IMR-90 (cell line): ENCODE results near the gene PTPN7. TPM values are rescaled to one million over a fixed set of nuclear protein-coding genes. Genes with fewer than 3 reads are reported as not detected.

Experiments
- ATAC-seq: fragments of 200-7000 bp; cut with Tn5 transposase; 2 replicates; pipeline ENCODE4 v1.9.1; 2020; ENCODE audit warnings: low read depth, mild to moderate bottlenecking, moderate library complexity
- BruUV-seq: library from RNA; stranded (reverse); fragments of 400-500 nt; replicated peaks from 2 replicates; lab custom pipeline; 2021; lab: Mats Ljungman, UMichigan
- CTCF ChIA-PET: fragments of 300-600 bp; formaldehyde crosslinking; extraction: SDS; loops from one replicate; lab custom pipeline; 2021; ENCODE audit warnings: antibody characterized with exemption; lab: Yijun Ruan, JAX
- POLR2A ChIA-PET: fragments of 300-600 bp; sonication (Branson Sonifier 250); formaldehyde crosslinking; loops from one replicate; lab custom pipeline; 2022; ENCODE audit warnings: antibody characterized with exemption; ENCODE audit not compliant: unreplicated experiment; lab: Charles Lee
- DNase-seq: peaks from one replicate; pipeline ENCODE4 v3.0.0; 2013
- H2AFZ ChIP-seq: replicated peaks from 2 replicates; pipeline ENCODE3; 2013; ENCODE audit warnings: low read length, mild to moderate bottlenecking; ENCODE audit not compliant: poor library complexity
- H2AK5ac ChIP-seq: 2 replicates; pipeline ENCODE4 v1.6.1; 2013; ENCODE audit warnings: low read depth, low read length, inconsistent platforms
- H2AK9ac ChIP-seq: replicated peaks from 2 replicates; pipeline ENCODE3; 2013; ENCODE audit warnings: mild to moderate bottlenecking, low read depth, low read length, moderate library complexity; ENCODE audit not compliant: poor library complexity
- H2BK120ac ChIP-seq: 2 replicates; pipeline ENCODE4 v1.6.1; 2013; ENCODE audit warnings: low read depth, low read length, inconsistent platforms
- H2BK15ac ChIP-seq: 3 replicates; pipeline ENCODE4 v1.6.1; 2013; ENCODE audit warnings: low read depth, low read length, inconsistent platforms
- H2BK20ac ChIP-seq: 2 replicates; pipeline ENCODE4 v1.6.1; 2013; ENCODE audit warnings: low read depth, mild to moderate bottlenecking, inconsistent platforms, low read length, moderate library complexity
- H2BK5ac ChIP-seq: 2 replicates; pipeline ENCODE4 v1.6.1; 2013; ENCODE audit warnings: mild to moderate bottlenecking, low read depth, low read length, inconsistent platforms; ENCODE audit not compliant: poor library complexity, severe bottlenecking
- H3K14ac ChIP-seq: replicated peaks from 2 replicates; pipeline ENCODE4 v1.6.1; 2013; ENCODE audit warnings: low read depth, low read length, inconsistent platforms
- H3K18ac ChIP-seq: 2 replicates; pipeline ENCODE4 v1.6.1; 2013; ENCODE audit warnings: low read depth, low read length, control low read depth
- H3K23ac ChIP-seq: 2 replicates; pipeline ENCODE4 v1.6.1; 2013; ENCODE audit warnings: low read depth, low read length, inconsistent platforms
- H3K27ac ChIP-seq: 2 replicates; pipeline ENCODE4 v1.5.1; 2013; ENCODE audit warnings: mild to moderate bottlenecking, control low read depth, low read length; ENCODE audit not compliant: insufficient read depth
- H3K27me3 ChIP-seq: 2 replicates; pipeline ENCODE4 v1.6.1; 2013; ENCODE audit warnings: low read length; ENCODE audit not compliant: control insufficient read depth, insufficient read depth
- H3K36me3 ChIP-seq: 2 replicates; pipeline ENCODE4 v1.6.1; 2013; ENCODE audit warnings: low read length, mixed read lengths; ENCODE audit not compliant: control insufficient read depth, insufficient read depth
- H3K4ac ChIP-seq: 2 replicates; pipeline ENCODE4 v1.6.1; 2013; ENCODE audit warnings: low read depth, low read length, inconsistent platforms
- H3K4me1 ChIP-seq: 2 replicates; pipeline ENCODE4 v1.6.1; 2013; ENCODE audit warnings: low read length, mixed read lengths; ENCODE audit not compliant: control insufficient read depth, insufficient read depth
- H3K4me2 ChIP-seq: 2 replicates; pipeline ENCODE4 v1.6.1; 2013; ENCODE audit warnings: low read depth, mild to moderate bottlenecking, control low read depth, low read length, moderate library complexity
- H3K4me3 ChIP-seq: 2 replicates; pipeline ENCODE4 v1.5.1; 2013; ENCODE audit warnings: low read depth, mild to moderate bottlenecking, control low read depth, low read length, moderate library complexity; ENCODE audit not compliant: insufficient read depth
- H3K56ac ChIP-seq: 2 replicates; pipeline ENCODE4 v1.6.1; 2013; ENCODE audit warnings: low read length, inconsistent platforms; ENCODE audit not compliant: insufficient read depth; ENCODE audit errors: extremely low read depth
- H3K79me1 ChIP-seq, 2 experiments: 2 replicates each; pipeline ENCODE4 v1.6.1; 2013; ENCODE audit warnings: low read length in 2 of 2, inconsistent platforms in 1 of 2, low read depth in 1 of 2
- H3K9ac ChIP-seq: 2 replicates; pipeline ENCODE4 v1.6.1; 2013; ENCODE audit warnings: low read depth, low read length, control low read depth
- H3K9me1 ChIP-seq: 2 replicates; pipeline ENCODE4 v1.6.1; 2013; ENCODE audit warnings: low read length, inconsistent platforms; ENCODE audit not compliant: insufficient read depth
- H3K9me3 ChIP-seq: 2 replicates; pipeline ENCODE4 v1.6.1; 2013; ENCODE audit warnings: low read length; ENCODE audit not compliant: control insufficient read depth, insufficient read depth
- H4K20me1 ChIP-seq: 2 replicates; pipeline ENCODE4 v1.6.1; 2013; ENCODE audit warnings: low read length, inconsistent platforms; ENCODE audit not compliant: insufficient read depth
- H4K5ac ChIP-seq: 2 replicates; pipeline ENCODE4 v1.6.1; 2013; ENCODE audit warnings: mild to moderate bottlenecking, low read depth, low read length, control low read depth
- H4K8ac ChIP-seq, 2 experiments: 2 replicates each; pipeline ENCODE4 v1.6.1; 2013; ENCODE audit warnings: low read depth in 2 of 2, low read length in 2 of 2, control low read depth in 1 of 2, inconsistent platforms in 1 of 2
- H4K91ac ChIP-seq: 2 replicates; pipeline ENCODE4 v1.6.1; 2013; ENCODE audit warnings: low read depth, low read length, inconsistent platforms; ENCODE audit not compliant: insufficient read depth
- CHD1 ChIP-seq: IDR thresholded peaks from 2 replicates; pipeline ENCODE4 v1.6.1; 2012; ENCODE audit warnings: low read depth, low read length, improper control_type of control experiment
- FOS ChIP-seq: fragments of 150-350 bp; IDR thresholded peaks from 2 replicates; pipeline ENCODE4 v1.6.1; 2016; ENCODE audit warnings: low read depth, low read length
- MAFK ChIP-seq: IDR thresholded peaks from 2 replicates; pipeline ENCODE4 v1.6.1; 2012; ENCODE audit warnings: low read depth, low read length, improper control_type of control experiment
- MAZ ChIP-seq: IDR thresholded peaks from 2 replicates; pipeline ENCODE4 v1.6.1; 2012; ENCODE audit warnings: low read depth, mild to moderate bottlenecking, low read length, improper control_type of control experiment, moderate library complexity, borderline replicate concordance
- MXI1 ChIP-seq: IDR thresholded peaks from 2 replicates; pipeline ENCODE4 v1.6.1; 2012; ENCODE audit warnings: low read depth, mild to moderate bottlenecking, low read length, moderate library complexity, borderline replicate concordance
- NFE2L2 ChIP-seq: fragments of 150-350 bp; IDR thresholded peaks from 2 replicates; pipeline ENCODE4 v1.6.1; 2016; ENCODE audit warnings: low read depth, mild to moderate bottlenecking, low read length
- RAD21 ChIP-seq: IDR thresholded peaks from 2 replicates; pipeline ENCODE4 v1.6.1; 2012; ENCODE audit warnings: low read length, improper control_type of control experiment
- RCOR1 ChIP-seq: IDR thresholded peaks from 2 replicates; pipeline ENCODE4 v1.6.1; 2012; ENCODE audit warnings: mild to moderate bottlenecking, low read length, improper control_type of control experiment; ENCODE audit not compliant: insufficient replicate concordance
- SMC3 ChIP-seq: fragments of 150-350 bp; IDR thresholded peaks from 2 replicates; pipeline ENCODE4 v1.6.1; 2016; ENCODE audit warnings: low read depth, mild to moderate bottlenecking, antibody characterized with exemption, low read length, moderate library complexity
- whole genome bisulfite sequencing, 2 experiments: methylation state at CpG; one replicate each; pipeline versions ENCODE4 v1.1.5 to v1.1.7; 2013; ENCODE audit warnings: missing lambda C conversion rate in 2 of 2; ENCODE audit not compliant: insufficient read length in 1 of 2; ENCODE audit errors: extremely low coverage in 2 of 2; 5-methylcytosine and 5-hydroxymethylcytosine counted together
- dilution Hi-C: fragments of 300-500 bp; cut with HindIII; formaldehyde crosslinking; loops from one replicate; pipeline ENCODE4 v1.14.3; 2018; ENCODE audit warnings: low sequenced_read_pairs; ENCODE audit not compliant: unreplicated experiment
- in situ Hi-C: fragments of 300-500 bp; cut with MboI; formaldehyde crosslinking; loops from 3 replicates; pipeline ENCODE4 v1.14.3; 2019; ENCODE audit warnings: low sequenced_read_pairs, inconsistent platforms, mixed read lengths
- intact Hi-C: fragments of 100-400 bp; cut with micrococcal nuclease; formaldehyde crosslinking; loops from 2 replicates; pipeline ENCODE4 v1.10.0; 2022
- polyA plus RNA-seq, 3 experiments: library from polyadenylated mRNA; depleted of rRNA; stranded (reverse); fragments of >200 nt; gene quantifications; 2 replicates each; pipeline ENCODE4 v1.2.3, GENCODE V29; 2012; ENCODE audit warnings: low replicate concordance in 1 of 3
- total RNA-seq: library from RNA; depleted of rRNA; stranded (reverse); fragments of >200 nt; gene quantifications from 2 replicates; pipeline ENCODE4 v1.2.3, GENCODE V29; 2012
- TF ChIP-seq, protein P1 (sequence below): conservative IDR thresholded peaks from 2 replicates; pipeline ENCODE4 v1.5.1; 2012; ENCODE audit warnings: mild to moderate bottlenecking, low read depth, low read length, improper control_type of control experiment
- TF ChIP-seq, protein P2 (sequence below): fragments of 150-350 bp; IDR thresholded peaks from 2 replicates; pipeline ENCODE4 v1.6.1; 2016; ENCODE audit warnings: low read depth, mild to moderate bottlenecking, low read length, moderate library complexity, borderline replicate concordance

Gene PTPN7
- total and polyA plus RNA-seq, 2 of the 4 experiments (the other 2 are of a cell fraction): 0.05 TPM; not detected in 1

DNA sequence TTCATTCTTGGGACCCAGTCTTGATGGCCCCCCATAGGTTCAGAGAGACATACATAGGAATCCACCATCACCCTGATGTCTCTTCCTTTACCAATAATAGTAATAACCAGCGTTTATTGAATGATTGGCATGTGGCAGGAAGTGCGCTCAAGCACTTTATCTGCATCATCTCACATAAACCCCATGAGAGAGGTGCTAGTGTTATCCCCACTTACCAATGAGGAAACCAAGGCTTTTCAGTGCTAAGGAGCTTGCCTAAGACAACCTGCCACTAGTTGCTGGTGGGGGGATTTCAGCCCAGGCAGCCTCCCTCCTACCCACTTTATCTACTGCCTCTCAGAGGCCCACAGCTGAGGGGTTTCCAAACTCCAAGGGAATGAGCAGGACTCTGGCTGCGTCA lies 40.9 kb upstream of the PTPN7 start:
- no peaks in the 10 kb centered on the region; the same call in 1 of the 2 replicates for H3K9me3 ChIP-seq
- H3K4me2 ChIP-seq: no peak overlapping the region
- DNase-seq (no peak), ATAC-seq (no peak)
- H3K23ac ChIP-seq: no peak overlapping the region
- CTCF ChIA-PET: interaction anchor here (1.6 kb wide), 1 partner anchor 12 kb away, joined by 5 read pairs; no protein-coding TSS in a partner anchor
- no peak overlapping the region for H2AK9ac ChIP-seq
- H3K9ac ChIP-seq: no peak overlapping the region
- H4K91ac ChIP-seq: no peak overlapping the region
- H3K36me3 ChIP-seq: no peaks in the 10 kb centered on the region
- no peak for TF ChIP-seq NFE2L2
- TF ChIP-seq MAZ: no peak
- no peak for TF ChIP-seq FOS
- no peak for TF ChIP-seq MXI1
- TF ChIP-seq, protein P1, sequence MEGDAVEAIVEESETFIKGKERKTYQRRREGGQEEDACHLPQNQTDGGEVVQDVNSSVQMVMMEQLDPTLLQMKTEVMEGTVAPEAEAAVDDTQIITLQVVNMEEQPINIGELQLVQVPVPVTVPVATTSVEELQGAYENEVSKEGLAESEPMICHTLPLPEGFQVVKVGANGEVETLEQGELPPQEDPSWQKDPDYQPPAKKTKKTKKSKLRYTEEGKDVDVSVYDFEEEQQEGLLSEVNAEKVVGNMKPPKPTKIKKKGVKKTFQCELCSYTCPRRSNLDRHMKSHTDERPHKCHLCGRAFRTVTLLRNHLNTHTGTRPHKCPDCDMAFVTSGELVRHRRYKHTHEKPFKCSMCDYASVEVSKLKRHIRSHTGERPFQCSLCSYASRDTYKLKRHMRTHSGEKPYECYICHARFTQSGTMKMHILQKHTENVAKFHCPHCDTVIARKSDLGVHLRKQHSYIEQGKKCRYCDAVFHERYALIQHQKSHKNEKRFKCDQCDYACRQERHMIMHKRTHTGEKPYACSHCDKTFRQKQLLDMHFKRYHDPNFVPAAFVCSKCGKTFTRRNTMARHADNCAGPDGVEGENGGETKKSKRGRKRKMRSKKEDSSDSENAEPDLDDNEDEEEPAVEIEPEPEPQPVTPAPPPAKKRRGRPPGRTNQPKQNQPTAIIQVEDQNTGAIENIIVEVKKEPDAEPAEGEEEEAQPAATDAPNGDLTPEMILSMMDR: no peak
- no peak for TF ChIP-seq CHD1
- TF ChIP-seq, protein P2, sequence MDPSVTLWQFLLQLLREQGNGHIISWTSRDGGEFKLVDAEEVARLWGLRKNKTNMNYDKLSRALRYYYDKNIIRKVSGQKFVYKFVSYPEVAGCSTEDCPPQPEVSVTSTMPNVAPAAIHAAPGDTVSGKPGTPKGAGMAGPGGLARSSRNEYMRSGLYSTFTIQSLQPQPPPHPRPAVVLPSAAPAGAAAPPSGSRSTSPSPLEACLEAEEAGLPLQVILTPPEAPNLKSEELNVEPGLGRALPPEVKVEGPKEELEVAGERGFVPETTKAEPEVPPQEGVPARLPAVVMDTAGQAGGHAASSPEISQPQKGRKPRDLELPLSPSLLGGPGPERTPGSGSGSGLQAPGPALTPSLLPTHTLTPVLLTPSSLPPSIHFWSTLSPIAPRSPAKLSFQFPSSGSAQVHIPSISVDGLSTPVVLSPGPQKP: no peak
- TF ChIP-seq RAD21: no peak
- no peak for TF ChIP-seq SMC3
- no peak for TF ChIP-seq RCOR1
- TF ChIP-seq MAFK: no peak
- H3K14ac ChIP-seq: no peak overlapping the region
- peaks cover 61% of the 10 kb centered on the region for H3K27me3 ChIP-seq
- in situ Hi-C loops (loop anchor here (5.0 kb wide), 1 partner anchor 111 kb away; no protein-coding TSS in a partner anchor), intact Hi-C loops (no loop called here), dilution Hi-C loops (no loop called here)
- no peak overlapping the region for H2BK20ac ChIP-seq
- H3K18ac ChIP-seq: no peak overlapping the region
- H3K79me1 ChIP-seq: no peaks in the 10 kb centered on the region
- no peak overlapping the region for H3K4me3 ChIP-seq
- no peak overlapping the region for H2BK15ac ChIP-seq
- H2AK5ac ChIP-seq: no peak overlapping the region
- H4K8ac ChIP-seq: no peak overlapping the region
- no peak overlapping the region for H2AFZ ChIP-seq
- no peaks in the 10 kb centered on the region for H3K9me1 ChIP-seq
- no peak overlapping the region for H2BK5ac ChIP-seq
- no peak overlapping the region for H3K56ac ChIP-seq
- no peak overlapping the region for H3K27ac ChIP-seq
- H4K5ac ChIP-seq: no peak overlapping the region
- POLR2A ChIA-PET: no interaction called here
- no peak overlapping the region for H3K4ac ChIP-seq
- no peak overlapping the region for H2BK120ac ChIP-seq
- H3K4me1 ChIP-seq: no peaks in the 10 kb centered on the region
- H4K20me1 ChIP-seq: no peaks in the 10 kb centered on the region
- BruUV-seq: no TSS peak
- no CpG with 5 or more reads among the region's 3 CpGs for WGBS, 2 experiments
